OCI-LY7 (cell line): Measurements from ENCODE around the gene ATP8B3. TPM values are rescaled to one million over a fixed set of nuclear protein-coding genes. Genes with fewer than 3 reads are reported as not detected.

Experiments
- BruUV-seq: library from RNA; stranded (reverse); fragments of 400-500 nt; replicated peaks from 2 replicates; lab custom pipeline; 2021; lab: Mats Ljungman, UMichigan
- CTCF ChIA-PET: fragments of 300-600 bp; sonication (Branson Sonifier 250); formaldehyde crosslinking; loops from one replicate; lab custom pipeline; 2022; ENCODE audit warnings: antibody characterized with exemption; ENCODE audit not compliant: unreplicated experiment; lab: Charles Lee
- POLR2A ChIA-PET: fragments of 300-600 bp; sonication (Branson Sonifier 250); formaldehyde crosslinking; loops from one replicate; lab custom pipeline; 2022; ENCODE audit warnings: antibody characterized with exemption; lab: Charles Lee
- DNase-seq: peaks from one replicate; pipeline ENCODE4 v3.0.0-alpha.2; 2015; ENCODE audit warnings: low spot score
- H2AFZ ChIP-seq: fragments of 200-600 bp; sonication (generic), shearing (Covaris generic); 2 replicates; pipeline ENCODE4 v1.6.1; 2014; ENCODE audit warnings: mild to moderate bottlenecking, antibody characterized with exemption, low read length, moderate library complexity
- H3K27ac ChIP-seq: fragments of 200-600 bp; sonication (generic); 2 replicates; pipeline ENCODE4 v1.5.1; 2014; ENCODE audit warnings: mixed run types, low read depth, mild to moderate bottlenecking, moderate library complexity, low read length, inconsistent platforms; ENCODE audit not compliant: poor library complexity, severe bottlenecking
- H3K36me3 ChIP-seq: fragments of 200-600 bp; sonication (generic); 2 replicates; pipeline ENCODE4 v1.6.1; 2014; ENCODE audit warnings: mild to moderate bottlenecking, antibody characterized with exemption, low read length, moderate library complexity, mixed read lengths; ENCODE audit not compliant: insufficient read depth
- H3K4me1 ChIP-seq: fragments of 200-600 bp; sonication (generic); 2 replicates; pipeline ENCODE4 v1.5.1; 2014; ENCODE audit warnings: mild to moderate bottlenecking, low read length; ENCODE audit not compliant: insufficient read depth, poor library complexity, severe bottlenecking
- H3K4me2 ChIP-seq: fragments of 200-600 bp; sonication (generic); 2 replicates; pipeline ENCODE4 v1.6.1; 2014; ENCODE audit warnings: mild to moderate bottlenecking, low read length
- H3K4me3 ChIP-seq: fragments of 200-600 bp; sonication (generic); 2 replicates; pipeline ENCODE4 v1.5.1; 2014; ENCODE audit warnings: mild to moderate bottlenecking, low read depth, low read length; ENCODE audit not compliant: poor library complexity, severe bottlenecking
- H3K79me2 ChIP-seq: fragments of 200-600 bp; sonication (generic); 2 replicates; pipeline ENCODE4 v1.6.1; 2016; ENCODE audit warnings: low read depth, mild to moderate bottlenecking, low read length, moderate library complexity, mixed read lengths; ENCODE audit not compliant: insufficient read depth
- H3K9me2 ChIP-seq: fragments of 200-600 bp; sonication (generic); 2 replicates; pipeline ENCODE4 v1.6.1; 2016; ENCODE audit warnings: mild to moderate bottlenecking, low read length, mixed read lengths; ENCODE audit not compliant: insufficient read depth
- H3K9me3 ChIP-seq: fragments of 200-600 bp; sonication (generic); 2 replicates; pipeline ENCODE4 v1.6.1; 2014; ENCODE audit warnings: mild to moderate bottlenecking, mixed run types, low read length, mixed read lengths
- H4K20me1 ChIP-seq: fragments of 200-600 bp; sonication (generic); 2 replicates; pipeline ENCODE4 v1.6.1; 2014; ENCODE audit warnings: mild to moderate bottlenecking, antibody characterized with exemption, low read length, moderate library complexity, mixed read lengths; ENCODE audit not compliant: insufficient read depth
- EZH2phosphoT487 ChIP-seq: fragments of 200-600 bp; sonication (generic); IDR thresholded peaks from 2 replicates; pipeline ENCODE4 v1.6.1; 2018; ENCODE audit warnings: low read depth, borderline replicate concordance, mild to moderate bottlenecking, mixed run types, antibody characterized with exemption, low read length, moderate library complexity, mixed read lengths
- intact Hi-C: fragments of 100-400 bp; cut with micrococcal nuclease; formaldehyde crosslinking; loops from one replicate; pipeline ENCODE4 v1.10.0; 2022; ENCODE audit not compliant: unreplicated experiment
- total RNA-seq, 2 experiments: library from RNA; depleted of rRNA in 1 of 2; stranded (reverse); fragments of >200 nt in 1 of 2; shearing (Covaris generic) in 1 of 2; gene quantifications; 2 replicates each; pipeline ENCODE4 v1.2.3, GENCODE V29; 2014 to 2022
- TF ChIP-seq, protein P1 (sequence below): fragments of 200-600 bp; sonication (generic); conservative IDR thresholded peaks from 2 replicates; pipeline ENCODE4 v1.5.1; 2014; ENCODE audit warnings: mild to moderate bottlenecking, antibody characterized with exemption, low read length, moderate library complexity, mixed read lengths

Gene ATP8B3
- total RNA-seq, 2 experiments from 2014 or later: 5.9 to 19.3 TPM

DNA sequence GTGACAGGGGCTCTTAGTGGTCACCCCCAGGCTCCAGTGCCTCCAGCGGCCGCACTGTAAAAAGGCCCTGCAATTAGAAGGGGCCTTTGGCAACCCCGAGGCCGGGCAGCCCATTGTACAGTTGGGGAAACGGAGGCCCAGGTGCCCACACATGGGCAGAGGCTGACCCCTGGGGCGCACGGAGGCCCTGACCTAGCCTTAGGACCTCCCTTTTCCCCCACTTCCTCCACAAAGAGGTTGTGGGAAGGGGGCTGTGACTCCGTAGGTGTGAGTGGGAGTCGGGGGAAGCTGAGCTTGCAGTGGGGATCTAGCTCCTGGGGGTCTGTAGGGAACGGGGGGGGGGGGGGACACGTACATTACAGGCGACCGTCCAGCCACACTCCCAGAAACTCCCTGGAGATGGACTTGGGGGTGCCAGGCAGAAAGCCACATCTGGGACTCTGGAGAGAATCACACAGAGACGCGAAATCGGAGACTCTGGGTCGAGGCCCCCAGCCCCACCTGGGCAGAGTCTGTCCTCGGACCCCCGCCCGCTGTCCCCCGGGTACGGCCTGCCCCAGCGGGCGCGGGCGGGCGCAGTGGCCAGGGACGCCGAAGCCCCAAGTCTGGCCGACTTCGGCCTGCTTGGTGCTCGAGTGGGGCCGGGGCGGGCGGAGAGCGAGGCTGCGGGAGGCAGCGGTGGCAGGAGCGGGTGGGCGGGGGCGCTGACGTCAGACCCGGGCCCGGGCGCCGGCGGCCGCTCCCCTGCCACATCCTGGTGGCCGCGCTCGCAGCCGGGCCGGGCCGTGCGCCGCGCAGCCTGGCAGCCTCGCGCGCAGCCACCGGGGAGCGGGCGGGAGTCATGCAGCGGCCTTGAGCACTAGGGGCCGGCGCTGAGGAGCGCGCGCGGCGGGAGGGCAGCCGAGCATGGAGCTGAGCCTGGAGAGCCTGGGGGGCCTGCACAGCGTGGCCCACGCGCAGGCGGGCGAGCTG, 59.0 kb downstream of the ATP8B3 start, which contains the start of gene ONECUT3:
Gene ONECUT3 (plus strand): TSS at position 750 of the 972 bp plus-strand sequence. CDS start 157 bp downstream, at position 907.
- no TSS peak for BruUV-seq
- peaks cover 21% of the 10 kb centered on the region for H3K4me1 ChIP-seq

DNA sequence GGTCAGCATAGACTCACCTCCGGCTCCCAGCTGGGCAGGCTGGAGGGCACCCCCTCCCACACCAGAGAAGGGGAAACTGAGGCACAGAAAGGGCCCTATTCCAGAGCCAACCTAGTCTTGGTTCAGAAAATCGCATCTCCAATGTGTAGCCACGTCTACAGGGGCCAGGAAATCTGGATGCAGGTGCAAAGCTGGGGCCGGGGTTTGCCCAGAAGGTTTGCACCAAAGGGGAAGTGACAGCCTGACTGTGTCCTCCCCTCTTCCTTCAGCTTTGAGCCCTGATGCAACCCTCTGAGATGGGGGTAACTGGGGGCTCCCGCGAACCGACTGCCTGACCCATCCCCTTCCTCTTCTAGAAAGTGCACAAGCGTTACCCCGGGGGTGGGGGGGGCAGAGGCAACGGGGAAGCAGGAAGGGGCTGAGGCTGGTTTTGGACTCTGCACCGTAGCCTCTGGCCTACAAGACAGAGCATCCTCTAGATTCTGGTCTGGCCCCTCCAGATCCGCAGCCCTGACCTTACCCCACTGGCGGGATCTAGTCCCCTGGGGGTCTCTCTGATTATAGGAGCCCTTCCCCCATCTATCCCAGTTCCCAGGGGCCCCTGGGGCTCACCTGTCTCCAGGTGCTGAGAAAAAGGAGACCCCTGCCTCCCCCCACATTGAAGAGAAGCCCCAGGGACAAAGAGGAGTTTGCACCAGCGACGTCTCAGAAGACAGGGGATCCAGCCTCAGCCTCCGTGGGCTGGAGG, 59.9 kb downstream of the ATP8B3 start:
- Histone ChIP-seq H3K79me2 (no peaks in the 10 kb centered on the region), H3K9me3 (no peaks in the 10 kb centered on the region), H2AFZ (peak overlapping the region; percentile 32; the same call in 1 of the 2 replicates), H3K9me2 (no peaks in the 10 kb centered on the region), H3K4me3 (no peak overlapping the region), H3K4me1 (peaks cover 28% of the 10 kb centered on the region), H3K4me2 (peak overlapping the region; percentile 46), H3K36me3 (no peaks in the 10 kb centered on the region), H4K20me1 (no peaks in the 10 kb centered on the region), H3K27ac (no peak overlapping the region)
- no TSS peak for BruUV-seq
- ChIA-PET POLR2A (no interaction called here), CTCF (interaction anchor here (0.7 kb wide), 1 partner anchor 85 kb away, joined by 8 read pairs; no protein-coding TSS in a partner anchor)
- DNase-seq: peak; percentile 65
- intact Hi-C loops: no loop called here
- TF ChIP-seq, protein P1, sequence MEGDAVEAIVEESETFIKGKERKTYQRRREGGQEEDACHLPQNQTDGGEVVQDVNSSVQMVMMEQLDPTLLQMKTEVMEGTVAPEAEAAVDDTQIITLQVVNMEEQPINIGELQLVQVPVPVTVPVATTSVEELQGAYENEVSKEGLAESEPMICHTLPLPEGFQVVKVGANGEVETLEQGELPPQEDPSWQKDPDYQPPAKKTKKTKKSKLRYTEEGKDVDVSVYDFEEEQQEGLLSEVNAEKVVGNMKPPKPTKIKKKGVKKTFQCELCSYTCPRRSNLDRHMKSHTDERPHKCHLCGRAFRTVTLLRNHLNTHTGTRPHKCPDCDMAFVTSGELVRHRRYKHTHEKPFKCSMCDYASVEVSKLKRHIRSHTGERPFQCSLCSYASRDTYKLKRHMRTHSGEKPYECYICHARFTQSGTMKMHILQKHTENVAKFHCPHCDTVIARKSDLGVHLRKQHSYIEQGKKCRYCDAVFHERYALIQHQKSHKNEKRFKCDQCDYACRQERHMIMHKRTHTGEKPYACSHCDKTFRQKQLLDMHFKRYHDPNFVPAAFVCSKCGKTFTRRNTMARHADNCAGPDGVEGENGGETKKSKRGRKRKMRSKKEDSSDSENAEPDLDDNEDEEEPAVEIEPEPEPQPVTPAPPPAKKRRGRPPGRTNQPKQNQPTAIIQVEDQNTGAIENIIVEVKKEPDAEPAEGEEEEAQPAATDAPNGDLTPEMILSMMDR: no peak
- no peak for TF ChIP-seq EZH2phosphoT487

More for the DNA sequence above, 59.0 kb downstream of the ATP8B3 start, which contains the start of gene ONECUT3:
- Histone ChIP-seq H3K9me3 (no peaks in the 10 kb centered on the region), H3K79me2 (no peaks in the 10 kb centered on the region), H3K4me3 (no peak within 1 kb of the TSS), H3K36me3 (no peaks in the 10 kb centered on the region), H4K20me1 (no peaks in the 10 kb centered on the region), H2AFZ (peak within 1 kb of the TSS; percentile 32; the same call in 1 of the 2 replicates), H3K27ac (no peak within 1 kb of the TSS), H3K4me2 (peak within 1 kb of the TSS; percentile 46), H3K9me2 (no peaks in the 10 kb centered on the region)
- CTCF ChIA-PET: interaction anchor here (0.7 kb wide), 1 partner anchor 85 kb away, joined by 8 read pairs; no protein-coding TSS in a partner anchor
- intact Hi-C loops: no loop called here
- TF ChIP-seq, protein P1: peak; percentile 34; the same call in 1 of the 2 replicates
- TF ChIP-seq EZH2phosphoT487: no peak
- POLR2A ChIA-PET: interaction anchor here (0.5 kb wide), 1 partner anchor 59 kb away, joined by 3 read pairs; no protein-coding TSS in a partner anchor
- DNase-seq: no peak
